GM12875 (cell line): ENCODE measurements around the gene KRTAP13-2.

ENCODE experiments used
- H3K4me3 ChIP-seq: one replicate; pipeline ENCODE4 v1.5.1; 2011; ENCODE audit warnings: low read depth, low read length, control low read depth
- CTCF ChIP-seq: IDR thresholded peaks from 2 replicates; pipeline ENCODE4 v1.5.1; 2011; ENCODE audit warnings: low read depth, mild to moderate bottlenecking, control low read depth, inconsistent platforms, low read length, moderate library complexity, borderline replicate concordance; ENCODE audit not compliant: insufficient read depth

KRTAP13-2 gene

GRCh38 chr21:30340714-30341573 lies 31.1 kb downstream of the KRTAP13-2 start:
- TF ChIP-seq CTCF: peak; percentile 59; the same call in 1 of the 2 replicates
- no peak overlapping the region for H3K4me3 ChIP-seq

- no peak for TF ChIP-seq CTCF
- H3K4me3 ChIP-seq: no peak overlapping the region
Measured at GRCh38 chr21:30338717-30339116, 33.4 kb downstream of the KRTAP13-2 start.

GRCh38 chr21:30337772-30338171 lies 34.3 kb downstream of the KRTAP13-2 start:
- no peak overlapping the region for H3K4me3 ChIP-seq
- no peak for TF ChIP-seq CTCF

GRCh38 chr21:30337276-30337744 lies 34.8 kb downstream of the KRTAP13-2 start, which contains the start of gene KRTAP27-1:
TSS of gene KRTAP27-1 (minus strand) at chr21:30337694. CDS start at chr21:30337668, 26 bp downstream.
- TF ChIP-seq CTCF: no peak
- H3K4me3 ChIP-seq: no peak within 1 kb of the TSS

GRCh38 chr21:30336596-30336995 lies 35.5 kb downstream of the KRTAP13-2 start:
- H3K4me3 ChIP-seq: no peak overlapping the region
- TF ChIP-seq CTCF: no peak

GRCh38 chr21:30333736-30334135 lies 38.3 kb downstream of the KRTAP13-2 start:
- no peak for TF ChIP-seq CTCF
- H3K4me3 ChIP-seq: no peak overlapping the region

GRCh38 chr21:30332681-30333080 lies 39.4 kb downstream of the KRTAP13-2 start:
- TF ChIP-seq CTCF: no peak
- H3K4me3 ChIP-seq: no peak overlapping the region
